KMS-11 (cell line): ENCODE measurements around the gene CABCOCO1.

Experiments used
- H2AFZ ChIP-seq: fragments of 200-600 bp; sonication (generic); 2 replicates; pipeline ENCODE4 v1.6.1; 2016; ENCODE audit warnings: antibody characterized with exemption, mixed run types, low read depth
- H3K27ac ChIP-seq: fragments of 200-600 bp; sonication (generic); 2 replicates; pipeline ENCODE4 v1.6.1; 2016; ENCODE audit warnings: mild to moderate bottlenecking, mixed run types
- H3K27me3 ChIP-seq: fragments of 200-600 bp; sonication (generic); 2 replicates; pipeline ENCODE4 v1.6.1; 2017; ENCODE audit warnings: mild to moderate bottlenecking, low read depth, mixed run types, moderate library complexity; ENCODE audit not compliant: insufficient read depth
- H3K36me3 ChIP-seq: fragments of 200-600 bp; sonication (generic); 2 replicates; pipeline ENCODE4 v1.6.1; 2017; ENCODE audit warnings: mild to moderate bottlenecking, mixed run types; ENCODE audit not compliant: insufficient read depth
- H3K4me1 ChIP-seq: fragments of 200-600 bp; sonication (generic); 2 replicates; pipeline ENCODE4 v1.6.1; 2016; ENCODE audit warnings: mild to moderate bottlenecking, low read depth, mixed run types; ENCODE audit not compliant: poor library complexity, severe bottlenecking
- H3K4me2 ChIP-seq: fragments of 200-600 bp; sonication (generic); 2 replicates; pipeline ENCODE4 v1.7.0; 2016; ENCODE audit warnings: mild to moderate bottlenecking, mixed run types
- H3K4me3 ChIP-seq: fragments of 200-600 bp; sonication (generic); IDR thresholded peaks from 2 replicates; pipeline ENCODE4 v1.6.1; 2017; ENCODE audit warnings: low read depth, low read length, mixed read lengths; ENCODE audit not compliant: insufficient read depth
- H3K79me2 ChIP-seq: fragments of 200-600 bp; sonication (generic); 2 replicates; pipeline ENCODE4 v1.6.1; 2016; ENCODE audit warnings: low read depth, mixed run types; ENCODE audit not compliant: insufficient read depth
- H3K9ac ChIP-seq: fragments of 200-600 bp; sonication (generic); 2 replicates; pipeline ENCODE4 v1.6.1; 2016; ENCODE audit warnings: mild to moderate bottlenecking, mixed run types
- H4K20me1 ChIP-seq: fragments of 200-600 bp; sonication (generic); 2 replicates; pipeline ENCODE4 v1.6.1; 2016; ENCODE audit warnings: mild to moderate bottlenecking, mixed run types; ENCODE audit not compliant: insufficient read depth
- TF ChIP-seq, protein P1 (sequence below): fragments of 200-600 bp; sonication (generic); conservative IDR thresholded peaks from 2 replicates; pipeline ENCODE4 v1.6.1; 2017; ENCODE audit warnings: low read depth, mild to moderate bottlenecking, antibody characterized with exemption, low read length, moderate library complexity, mixed read lengths

The CABCOCO1 gene

DNA sequence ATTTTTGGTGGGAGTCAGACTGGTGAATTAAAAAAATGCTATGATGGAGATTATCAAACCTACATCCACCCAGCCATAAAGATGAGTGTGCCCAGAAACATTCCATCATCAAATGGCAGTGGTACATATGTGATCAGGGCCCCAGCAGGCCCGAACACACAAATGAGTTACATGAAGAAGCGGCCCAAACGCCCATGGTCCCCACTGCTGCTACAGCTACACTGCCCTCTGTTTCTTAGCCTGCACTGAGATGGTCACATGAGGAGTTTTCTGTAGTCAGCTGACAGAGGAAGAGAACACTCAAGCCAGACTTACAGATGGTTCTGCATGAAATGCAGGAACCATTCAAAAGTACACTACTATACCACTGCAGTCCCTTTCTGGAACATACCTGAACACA, 142.4 kb downstream of the CABCOCO1 start:
- H3K9ac ChIP-seq, result no peak overlapping the region
- H2AFZ ChIP-seq, result no peak overlapping the region
- no peaks in the 10 kb centered on the region for H3K79me2 ChIP-seq
- no peaks in the 10 kb centered on the region for H4K20me1 ChIP-seq
- H3K4me3 ChIP-seq, result no peak overlapping the region
- TF ChIP-seq, protein P1, sequence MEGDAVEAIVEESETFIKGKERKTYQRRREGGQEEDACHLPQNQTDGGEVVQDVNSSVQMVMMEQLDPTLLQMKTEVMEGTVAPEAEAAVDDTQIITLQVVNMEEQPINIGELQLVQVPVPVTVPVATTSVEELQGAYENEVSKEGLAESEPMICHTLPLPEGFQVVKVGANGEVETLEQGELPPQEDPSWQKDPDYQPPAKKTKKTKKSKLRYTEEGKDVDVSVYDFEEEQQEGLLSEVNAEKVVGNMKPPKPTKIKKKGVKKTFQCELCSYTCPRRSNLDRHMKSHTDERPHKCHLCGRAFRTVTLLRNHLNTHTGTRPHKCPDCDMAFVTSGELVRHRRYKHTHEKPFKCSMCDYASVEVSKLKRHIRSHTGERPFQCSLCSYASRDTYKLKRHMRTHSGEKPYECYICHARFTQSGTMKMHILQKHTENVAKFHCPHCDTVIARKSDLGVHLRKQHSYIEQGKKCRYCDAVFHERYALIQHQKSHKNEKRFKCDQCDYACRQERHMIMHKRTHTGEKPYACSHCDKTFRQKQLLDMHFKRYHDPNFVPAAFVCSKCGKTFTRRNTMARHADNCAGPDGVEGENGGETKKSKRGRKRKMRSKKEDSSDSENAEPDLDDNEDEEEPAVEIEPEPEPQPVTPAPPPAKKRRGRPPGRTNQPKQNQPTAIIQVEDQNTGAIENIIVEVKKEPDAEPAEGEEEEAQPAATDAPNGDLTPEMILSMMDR, result no peak
- no peak overlapping the region for H3K27ac ChIP-seq
- H3K4me2 ChIP-seq, result no peak overlapping the region
- no peaks in the 10 kb centered on the region for H3K27me3 ChIP-seq
- no peaks in the 10 kb centered on the region for H3K4me1 ChIP-seq
- no peaks in the 10 kb centered on the region for H3K36me3 ChIP-seq

DNA sequence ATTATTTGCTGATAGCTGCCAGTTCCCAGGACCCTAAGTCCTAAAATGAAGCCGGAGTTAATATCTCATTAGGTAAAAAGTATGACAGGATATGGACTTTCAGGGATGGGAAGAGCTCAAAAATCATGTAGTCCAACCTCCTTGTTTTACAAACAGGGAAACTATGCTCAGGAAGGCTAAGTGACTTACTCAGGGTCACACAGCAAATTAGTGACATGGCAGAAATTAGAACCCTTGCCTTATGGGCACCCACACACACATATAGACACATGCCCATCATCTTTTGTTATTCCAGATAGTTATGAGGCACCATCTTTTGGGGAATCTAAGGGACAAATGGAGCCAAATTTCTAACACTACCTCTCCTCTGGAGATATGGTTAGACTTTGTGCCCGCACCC, 147.5 kb downstream of the CABCOCO1 start:
- TF ChIP-seq, protein P1, result no peak
- Histone ChIP-seq H3K27me3 (no peaks in the 10 kb centered on the region), H3K4me3 (no peak overlapping the region), H3K4me2 (no peak overlapping the region), H3K27ac (no peak overlapping the region), H3K79me2 (no peaks in the 10 kb centered on the region), H4K20me1 (no peaks in the 10 kb centered on the region), H3K36me3 (no peaks in the 10 kb centered on the region), H3K4me1 (peaks cover under 1% of the 10 kb centered on the region), H3K9ac (no peak overlapping the region), H2AFZ (no peak overlapping the region)

DNA sequence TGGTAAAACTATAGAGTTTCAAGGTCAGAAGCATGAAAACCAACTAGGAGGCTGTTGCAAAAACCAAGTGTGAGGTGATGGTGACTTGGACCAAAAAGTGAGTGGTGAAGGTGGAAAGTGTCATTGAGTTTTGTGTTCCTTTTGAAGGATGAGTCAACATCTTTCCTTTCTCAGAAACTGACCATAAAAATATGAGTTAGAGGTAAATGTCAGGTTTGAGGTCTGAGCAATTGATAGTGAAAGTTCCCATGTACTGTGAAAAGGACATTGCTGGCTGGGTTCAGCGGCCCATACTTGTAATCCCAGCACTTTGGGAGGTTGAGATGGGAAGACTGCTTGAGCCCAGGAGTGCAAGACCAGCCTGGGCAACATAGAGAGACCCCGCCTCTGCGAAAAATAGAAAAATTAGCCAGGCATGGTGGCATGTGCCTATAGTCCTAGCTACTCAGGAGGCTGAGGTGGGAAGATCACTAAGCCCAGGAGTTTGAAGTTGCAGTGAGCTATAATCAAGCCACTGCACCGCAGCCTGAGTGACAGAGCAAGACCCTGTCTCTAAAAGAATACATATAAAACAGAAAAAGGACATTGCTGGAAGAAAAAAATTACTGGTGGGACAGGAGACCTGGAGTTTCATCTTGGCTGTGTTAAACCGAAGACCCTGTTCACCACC, 149.5 kb downstream of the CABCOCO1 start:
- Histone ChIP-seq H4K20me1 (no peaks in the 10 kb centered on the region), H3K27me3 (no peaks in the 10 kb centered on the region), H3K9ac (no peak overlapping the region), H3K79me2 (no peaks in the 10 kb centered on the region), H2AFZ (no peak overlapping the region), H3K4me1 (peaks cover 9% of the 10 kb centered on the region), H3K4me2 (no peak overlapping the region), H3K36me3 (no peaks in the 10 kb centered on the region), H3K4me3 (no peak overlapping the region), H3K27ac (no peak overlapping the region)
- TF ChIP-seq, protein P1, result no peak

DNA sequence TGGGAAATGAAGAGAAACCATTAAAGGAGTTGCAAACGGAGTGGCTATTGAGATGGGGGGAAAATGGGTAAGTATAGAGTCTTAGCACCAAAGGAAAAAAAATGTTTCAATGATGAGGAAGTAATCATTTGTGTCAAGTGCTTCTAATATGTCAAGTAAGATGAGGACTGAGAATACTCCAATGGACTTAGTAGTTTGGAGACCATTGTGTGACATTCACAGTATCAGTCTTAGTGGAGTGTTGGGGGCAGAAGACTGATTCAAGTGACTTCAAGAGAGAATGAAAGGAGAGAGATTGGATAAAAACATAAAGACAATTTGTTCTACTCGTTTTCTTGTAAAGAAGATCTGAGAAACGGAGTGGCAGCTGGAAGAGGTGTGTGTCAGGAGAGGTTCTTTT, 150.2 kb downstream of the CABCOCO1 start:
- Histone ChIP-seq H3K4me1 (peaks cover 9% of the 10 kb centered on the region), H3K27me3 (no peaks in the 10 kb centered on the region), H3K4me2 (no peak overlapping the region), H3K79me2 (no peaks in the 10 kb centered on the region), H3K36me3 (no peaks in the 10 kb centered on the region), H3K27ac (no peak overlapping the region), H4K20me1 (no peaks in the 10 kb centered on the region), H2AFZ (no peak overlapping the region), H3K9ac (no peak overlapping the region), H3K4me3 (no peak overlapping the region)
- TF ChIP-seq, protein P1, result no peak
